SK-N-SH treated with all-trans-retinoic acid at 6 μM for 48 hours (cell line): Measurements from ENCODE around the gene HEATR5B.

Experiments used
- ARNTL ChIP-seq: fragments of 450-650 bp; formaldehyde crosslinking; IDR thresholded peaks from 2 replicates; pipeline ENCODE4 v1.5.0; 2020; ENCODE audit warnings: low read depth, mild to moderate bottlenecking, moderate library complexity, borderline replicate concordance
- CSDC2 ChIP-seq: fragments of 250-450 bp; sonication (Bioruptor Pico); IDR thresholded peaks from 2 replicates; pipeline ENCODE4 v1.5.0; 2020; ENCODE audit warnings: mild to moderate bottlenecking, moderate library complexity
- RARB ChIP-seq: fragments of 250-450 bp; sonication (Bioruptor Pico); IDR thresholded peaks from 2 replicates; pipeline ENCODE4 v1.8.0; 2021; ENCODE audit warnings: mild to moderate bottlenecking, moderate library complexity
- ZNF565 ChIP-seq: fragments of 450-650 bp; formaldehyde crosslinking; conservative IDR thresholded peaks from 2 replicates; pipeline ENCODE4 v1.5.0; 2020; ENCODE audit warnings: low read depth, mild to moderate bottlenecking, moderate library complexity
- ZNF70 ChIP-seq: fragments of 450-650 bp; formaldehyde crosslinking; IDR thresholded peaks from 2 replicates; pipeline ENCODE4 v1.5.0; 2020; ENCODE audit warnings: mild to moderate bottlenecking, moderate library complexity
- TF ChIP-seq, protein P1 (sequence below): fragments of 250-450 bp; sonication (Bioruptor Pico); IDR thresholded peaks from 2 replicates; pipeline ENCODE4 v1.8.0; 2020; ENCODE audit warnings: mild to moderate bottlenecking, moderate library complexity, borderline replicate concordance
- TF ChIP-seq, protein P2 (sequence below): fragments of 250-450 bp; sonication (Bioruptor Pico); IDR thresholded peaks from 2 replicates; pipeline ENCODE4 v1.5.0; 2020; ENCODE audit warnings: mild to moderate bottlenecking, moderate library complexity

DNA sequence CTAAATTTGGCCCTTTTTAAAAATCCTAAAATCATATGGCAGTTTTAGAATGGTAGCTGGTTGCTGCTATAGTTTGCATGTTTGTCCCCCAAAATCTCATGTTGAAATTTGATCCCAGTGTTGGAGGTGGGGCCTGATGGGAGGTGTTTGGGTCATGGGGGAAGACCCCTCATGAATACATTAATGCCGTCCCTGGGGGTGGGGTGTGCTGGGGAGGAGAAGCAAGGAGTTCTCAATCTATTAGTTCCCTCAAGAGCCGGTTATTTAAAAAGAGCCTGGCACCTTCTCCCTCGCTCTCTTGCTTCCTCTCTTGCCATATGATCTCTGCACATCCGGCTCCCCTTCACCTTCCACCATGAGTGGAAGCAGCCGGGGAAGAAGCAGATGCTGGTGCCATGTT, 21.0 kb upstream of the HEATR5B start:
- TF ChIP-seq ZNF565 (CRISPR knock-in tag), result no peak
- TF ChIP-seq, protein P1, sequence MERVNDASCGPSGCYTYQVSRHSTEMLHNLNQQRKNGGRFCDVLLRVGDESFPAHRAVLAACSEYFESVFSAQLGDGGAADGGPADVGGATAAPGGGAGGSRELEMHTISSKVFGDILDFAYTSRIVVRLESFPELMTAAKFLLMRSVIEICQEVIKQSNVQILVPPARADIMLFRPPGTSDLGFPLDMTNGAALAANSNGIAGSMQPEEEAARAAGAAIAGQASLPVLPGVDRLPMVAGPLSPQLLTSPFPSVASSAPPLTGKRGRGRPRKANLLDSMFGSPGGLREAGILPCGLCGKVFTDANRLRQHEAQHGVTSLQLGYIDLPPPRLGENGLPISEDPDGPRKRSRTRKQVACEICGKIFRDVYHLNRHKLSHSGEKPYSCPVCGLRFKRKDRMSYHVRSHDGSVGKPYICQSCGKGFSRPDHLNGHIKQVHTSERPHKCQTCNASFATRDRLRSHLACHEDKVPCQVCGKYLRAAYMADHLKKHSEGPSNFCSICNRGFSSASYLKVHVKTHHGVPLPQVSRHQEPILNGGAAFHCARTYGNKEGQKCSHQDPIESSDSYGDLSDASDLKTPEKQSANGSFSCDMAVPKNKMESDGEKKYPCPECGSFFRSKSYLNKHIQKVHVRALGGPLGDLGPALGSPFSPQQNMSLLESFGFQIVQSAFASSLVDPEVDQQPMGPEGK (CRISPR knock-in tag), result no peak
- TF ChIP-seq ZNF70 (CRISPR knock-in tag), result no peak
- TF ChIP-seq ARNTL, result no peak
- no peak for TF ChIP-seq CSDC2
- TF ChIP-seq, protein P2, sequence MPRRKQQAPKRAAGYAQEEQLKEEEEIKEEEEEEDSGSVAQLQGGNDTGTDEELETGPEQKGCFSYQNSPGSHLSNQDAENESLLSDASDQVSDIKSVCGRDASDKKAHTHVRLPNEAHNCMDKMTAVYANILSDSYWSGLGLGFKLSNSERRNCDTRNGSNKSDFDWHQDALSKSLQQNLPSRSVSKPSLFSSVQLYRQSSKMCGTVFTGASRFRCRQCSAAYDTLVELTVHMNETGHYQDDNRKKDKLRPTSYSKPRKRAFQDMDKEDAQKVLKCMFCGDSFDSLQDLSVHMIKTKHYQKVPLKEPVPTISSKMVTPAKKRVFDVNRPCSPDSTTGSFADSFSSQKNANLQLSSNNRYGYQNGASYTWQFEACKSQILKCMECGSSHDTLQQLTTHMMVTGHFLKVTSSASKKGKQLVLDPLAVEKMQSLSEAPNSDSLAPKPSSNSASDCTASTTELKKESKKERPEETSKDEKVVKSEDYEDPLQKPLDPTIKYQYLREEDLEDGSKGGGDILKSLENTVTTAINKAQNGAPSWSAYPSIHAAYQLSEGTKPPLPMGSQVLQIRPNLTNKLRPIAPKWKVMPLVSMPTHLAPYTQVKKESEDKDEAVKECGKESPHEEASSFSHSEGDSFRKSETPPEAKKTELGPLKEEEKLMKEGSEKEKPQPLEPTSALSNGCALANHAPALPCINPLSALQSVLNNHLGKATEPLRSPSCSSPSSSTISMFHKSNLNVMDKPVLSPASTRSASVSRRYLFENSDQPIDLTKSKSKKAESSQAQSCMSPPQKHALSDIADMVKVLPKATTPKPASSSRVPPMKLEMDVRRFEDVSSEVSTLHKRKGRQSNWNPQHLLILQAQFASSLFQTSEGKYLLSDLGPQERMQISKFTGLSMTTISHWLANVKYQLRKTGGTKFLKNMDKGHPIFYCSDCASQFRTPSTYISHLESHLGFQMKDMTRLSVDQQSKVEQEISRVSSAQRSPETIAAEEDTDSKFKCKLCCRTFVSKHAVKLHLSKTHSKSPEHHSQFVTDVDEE (CRISPR knock-in tag), result no peak
- TF ChIP-seq RARB (CRISPR knock-in tag), result no peak
